HG03439 (cell line): ENCODE results near the gene RASSF5.

Experiments
- ATAC-seq: cut with Tn5 transposase; IDR thresholded peaks from one replicate; pipeline ENCODE4 v1.9.1; 2021; ENCODE audit warnings: mild to moderate bottlenecking, moderate library complexity; ENCODE audit not compliant: unreplicated experiment

Gene RASSF5

DNA sequence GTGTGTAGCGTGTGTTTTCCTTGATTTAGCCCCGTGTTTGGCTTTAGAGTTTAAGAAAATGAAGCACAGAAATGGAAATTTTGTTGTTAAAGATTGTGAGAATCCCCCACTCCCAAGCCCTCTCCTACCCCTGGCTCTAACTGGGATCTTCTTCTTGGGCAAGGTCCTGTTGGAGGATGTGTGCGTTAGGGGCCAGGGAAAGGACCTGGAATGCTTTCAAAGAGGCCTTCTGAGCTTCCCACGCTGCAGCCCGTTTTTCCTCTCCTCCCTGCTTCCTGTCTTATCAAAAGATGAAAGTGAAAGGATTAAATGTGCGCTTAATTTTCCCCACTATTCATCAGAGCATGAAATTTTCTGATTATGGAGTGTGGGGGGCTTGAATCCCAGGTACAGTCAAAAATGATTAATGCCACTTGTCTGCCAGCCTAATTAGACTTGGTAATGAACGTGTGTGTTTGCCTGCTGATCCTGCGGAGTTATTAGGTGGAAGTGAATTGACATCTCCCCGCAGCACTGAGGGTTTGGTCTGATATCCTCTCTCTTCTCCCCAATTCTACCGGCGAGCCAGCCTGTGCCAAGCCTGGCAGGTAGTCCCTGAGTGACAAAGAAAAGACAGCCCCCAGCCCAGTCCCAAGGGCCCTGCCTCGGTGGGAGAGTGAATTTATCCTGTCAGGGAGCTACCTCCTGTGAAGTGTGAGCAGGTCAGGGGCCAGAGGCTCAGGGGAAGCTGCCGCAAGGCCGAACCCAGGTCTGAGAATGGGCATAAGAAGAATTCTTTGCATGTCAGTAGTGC, 4.9 kb downstream of the RASSF5 start:
- no peak for ATAC-seq

DNA sequence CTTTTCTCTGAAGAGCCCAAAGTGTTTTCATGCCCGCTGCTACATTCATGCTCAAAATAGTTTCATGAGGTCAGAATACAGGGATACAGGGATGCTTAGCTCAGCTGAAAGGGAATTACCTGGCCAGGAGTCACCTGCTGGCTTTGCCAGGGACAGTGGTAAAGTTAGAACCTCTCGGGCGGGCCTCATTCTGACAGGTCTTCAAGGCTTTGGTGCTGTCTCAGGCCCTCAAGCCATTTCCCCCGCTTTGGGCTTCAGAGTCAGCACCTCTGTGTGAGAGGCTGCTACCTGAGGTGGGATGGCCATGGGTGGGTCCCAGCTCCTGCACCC, 5.5 kb downstream of the RASSF5 start:
- ATAC-seq: no peak

DNA sequence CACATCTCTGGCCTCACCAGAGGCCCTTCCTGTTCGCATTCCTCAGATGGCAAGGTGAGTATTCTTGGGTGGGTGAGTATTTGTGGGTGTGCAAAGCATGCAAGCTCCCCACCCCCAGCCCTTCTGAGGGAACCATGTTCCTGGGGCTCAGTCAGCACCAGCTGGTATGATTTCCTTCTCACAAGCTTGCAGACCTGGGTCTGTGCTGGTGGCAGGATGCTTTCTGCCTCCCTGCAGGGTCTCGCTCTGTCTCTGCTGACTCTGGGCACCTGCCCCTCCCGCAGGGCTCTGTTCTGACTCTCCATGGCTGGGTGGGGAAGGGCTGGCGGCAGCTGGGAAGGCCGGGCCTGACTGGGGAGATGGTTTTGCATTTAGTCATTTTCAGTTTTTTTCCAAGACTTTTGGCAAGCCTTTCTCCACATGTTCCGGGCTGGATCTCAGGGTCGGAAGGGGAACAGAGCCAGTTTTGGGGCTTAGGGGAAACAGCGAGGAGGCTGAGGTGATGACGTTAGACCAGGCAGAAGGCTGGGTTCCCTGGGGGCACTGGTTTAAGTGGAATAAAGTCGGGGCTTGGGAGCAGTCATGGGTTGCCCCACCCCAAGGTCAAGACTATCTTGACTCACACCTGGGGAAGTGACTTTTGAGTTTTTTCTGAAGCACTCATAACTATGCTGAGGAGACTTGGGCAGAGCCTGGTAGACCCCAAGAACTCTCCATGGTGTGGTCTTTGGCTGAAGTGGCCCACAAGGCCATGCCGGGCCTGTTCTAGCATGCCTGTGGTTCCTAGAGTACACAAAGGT, 6.2 kb downstream of the RASSF5 start:
- no peak for ATAC-seq

DNA sequence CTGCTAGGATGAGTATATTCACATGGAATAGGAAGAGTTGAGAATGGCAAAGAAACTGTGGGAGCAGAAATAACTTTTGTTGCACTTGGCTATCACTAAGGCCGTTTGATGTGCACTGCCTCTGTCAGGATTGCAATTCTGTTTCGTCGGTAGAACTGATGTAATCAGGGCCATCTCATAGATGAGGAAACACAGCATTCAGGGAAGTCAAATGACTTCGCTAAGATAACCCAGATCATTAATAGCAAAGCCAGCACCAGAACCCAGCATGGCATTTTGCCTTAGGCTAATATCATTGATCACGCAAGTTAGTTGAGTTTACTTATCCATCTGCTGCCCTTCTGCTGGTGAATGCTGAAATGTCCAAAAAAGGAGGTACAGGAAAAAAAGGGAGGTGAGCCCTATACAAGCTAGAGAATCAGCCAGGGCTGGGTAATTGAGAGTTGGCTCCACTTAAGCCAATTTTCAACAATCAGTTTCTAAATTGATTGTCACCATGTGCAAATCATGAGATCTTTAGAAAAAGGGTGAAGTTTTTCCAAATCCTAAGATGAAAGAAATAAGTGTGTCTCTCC, 7.6 kb downstream of the RASSF5 start:
- no peak for ATAC-seq

- ATAC-seq: no peak
Measured at GRCh38 chr1:206516728-206516990, 9.3 kb downstream of the RASSF5 start.

DNA sequence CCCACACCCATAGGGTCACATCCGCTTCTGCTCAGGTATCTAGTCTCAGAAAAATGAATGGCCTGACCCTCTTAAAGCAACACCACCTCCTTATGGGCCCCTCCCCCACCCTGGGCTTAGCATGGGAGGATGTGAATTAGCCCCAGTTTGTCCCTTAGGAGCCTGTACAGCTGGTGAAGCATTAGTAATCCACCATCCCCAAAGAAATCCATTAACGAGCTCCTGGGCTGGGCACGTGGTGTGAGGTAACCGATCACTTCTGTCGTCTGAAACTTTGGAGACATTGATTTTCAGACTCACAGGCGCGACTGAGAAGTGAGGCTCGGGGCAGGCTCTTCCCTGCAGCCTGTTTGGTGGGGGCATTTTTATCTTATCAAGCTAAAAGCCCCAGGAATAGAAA, 10.5 kb downstream of the RASSF5 start:
- no peak for ATAC-seq

DNA sequence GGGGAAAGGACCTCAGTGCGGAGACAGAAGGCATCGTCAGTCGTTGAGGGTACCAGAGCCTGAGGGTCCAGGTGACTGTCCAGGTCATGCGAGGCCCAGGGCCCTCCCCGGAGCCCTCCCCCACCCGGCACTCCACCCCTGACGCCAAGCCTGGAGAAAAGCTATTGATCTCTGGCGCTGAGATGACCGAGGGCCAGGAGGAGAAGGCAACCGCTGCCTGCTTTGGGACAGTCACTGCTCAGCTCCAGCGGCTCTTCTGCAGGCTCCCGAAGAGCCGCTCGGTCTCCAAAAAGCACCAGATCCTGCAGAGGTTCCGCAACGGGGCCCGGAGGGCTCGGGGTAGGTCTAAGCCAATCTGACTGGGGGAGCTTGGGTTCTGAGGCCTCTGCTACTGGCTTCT, 10.9 kb downstream of the RASSF5 start:
- no peak for ATAC-seq

DNA sequence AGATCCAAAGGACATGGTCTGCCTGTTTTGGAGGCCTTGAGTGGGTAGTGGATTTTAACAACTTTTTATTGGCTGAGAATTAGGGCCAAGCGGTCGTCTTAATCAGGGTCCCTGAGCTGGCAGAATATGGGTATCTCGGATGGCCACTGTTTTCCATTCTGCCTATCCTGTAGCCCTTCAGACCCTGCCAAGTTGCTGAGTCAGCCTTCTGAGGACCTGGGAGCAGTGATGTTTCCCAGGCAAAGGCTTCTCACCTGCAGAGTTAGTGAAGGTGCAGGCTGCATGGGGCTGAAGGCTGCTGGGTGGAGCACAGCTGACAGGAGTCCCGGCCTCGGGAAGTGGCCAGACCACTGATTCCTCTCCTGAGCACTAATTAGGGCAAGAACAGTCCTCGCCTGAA, 11.4 kb downstream of the RASSF5 start:
- ATAC-seq: no peak

DNA sequence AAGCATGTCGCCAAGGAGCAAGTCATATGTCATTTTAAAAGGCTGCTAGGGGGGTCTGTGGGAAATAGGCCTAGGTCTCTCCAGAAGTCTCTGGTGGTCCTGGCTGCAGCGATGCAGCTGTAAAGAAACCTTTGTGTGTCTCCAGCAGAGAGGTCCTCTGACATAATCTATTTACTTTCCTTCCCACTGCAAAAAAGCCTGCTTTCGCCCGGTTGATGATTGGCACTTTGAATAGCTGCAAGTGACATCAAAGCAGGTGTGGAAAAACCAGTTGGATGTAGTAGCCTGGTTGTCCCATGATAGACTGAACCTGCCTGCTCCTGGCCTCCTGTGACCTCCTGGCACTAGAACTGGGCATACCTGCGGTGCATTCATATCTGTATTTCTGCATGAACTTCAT, 13.8 kb downstream of the RASSF5 start:
- no peak for ATAC-seq

DNA sequence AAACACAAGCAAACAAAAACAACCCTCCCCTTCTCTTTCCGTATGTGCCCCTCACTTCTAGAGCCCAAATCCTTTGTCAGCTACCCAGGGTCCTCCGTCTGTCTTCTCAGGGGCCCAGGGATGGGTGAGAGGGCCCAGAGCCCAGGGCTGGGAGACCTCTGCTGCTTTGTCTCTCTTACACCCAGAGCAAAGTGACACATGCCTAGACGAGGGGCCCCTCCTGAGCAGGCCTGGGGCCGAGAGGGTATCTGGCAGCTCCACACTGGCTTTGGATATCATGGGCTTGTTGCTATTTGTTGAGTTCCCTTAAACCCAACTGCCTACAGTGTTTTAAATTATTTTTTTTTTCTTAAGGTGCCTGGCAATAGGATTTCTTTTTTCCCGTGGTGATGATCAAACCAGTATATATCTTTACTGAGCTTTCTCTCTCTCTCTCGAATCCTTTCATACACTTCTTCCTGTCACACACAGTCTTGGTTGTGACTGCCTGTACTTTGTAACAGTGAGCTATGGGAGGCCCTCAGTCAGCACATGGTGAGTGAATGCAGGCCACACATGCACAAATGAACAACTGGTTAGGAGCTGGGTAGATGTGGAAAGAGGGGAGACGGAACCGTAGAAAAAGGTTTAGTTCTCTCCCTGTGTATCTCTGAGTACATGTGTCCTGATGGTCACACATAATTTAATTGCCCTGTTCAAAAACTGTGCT, 14.5 kb downstream of the RASSF5 start:
- no peak for ATAC-seq

- no peak for ATAC-seq
Measured at GRCh38 chr1:206524739-206525364, 17.5 kb downstream of the RASSF5 start.

DNA sequence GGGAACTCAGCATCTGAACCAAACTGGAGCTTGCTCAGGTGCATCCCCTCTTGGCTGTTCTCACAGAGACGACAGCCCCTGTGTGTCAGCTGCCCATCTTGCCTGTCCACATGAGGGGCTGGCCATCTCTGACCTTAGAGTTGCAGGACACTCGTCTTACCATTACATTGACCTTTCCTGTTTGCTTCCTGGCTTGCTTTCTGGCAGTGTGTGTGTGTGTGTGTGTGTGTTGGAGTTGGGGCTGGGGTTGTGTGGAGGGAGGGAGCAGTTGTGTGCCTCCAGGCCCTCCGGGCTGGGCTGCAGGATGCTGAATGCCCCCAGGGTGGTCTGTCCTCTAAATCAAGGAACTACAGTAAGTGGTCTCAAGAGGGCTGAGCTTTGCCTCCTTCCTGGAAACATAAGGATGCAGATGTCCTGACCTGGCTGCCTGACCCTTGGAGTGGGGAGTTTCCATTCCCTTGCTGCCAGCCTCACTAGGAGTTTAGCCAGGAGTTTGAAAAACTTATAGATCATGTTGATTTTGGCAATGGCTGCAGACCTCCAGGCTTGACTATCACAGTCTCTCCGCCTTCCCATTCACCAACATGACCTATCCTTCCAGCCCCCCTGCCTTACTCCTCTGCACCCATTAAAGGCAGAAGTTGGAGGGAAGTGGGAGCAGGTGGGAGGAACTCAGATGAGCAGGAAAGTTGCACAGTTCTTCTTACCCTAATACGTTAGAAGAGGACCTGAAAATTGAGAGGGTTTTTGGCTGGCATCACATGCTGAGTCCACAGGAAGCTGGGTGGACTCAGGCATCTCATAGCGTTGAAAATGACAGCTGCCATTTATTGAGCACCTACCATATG, 19.0 kb downstream of the RASSF5 start:
- ATAC-seq: no peak

DNA sequence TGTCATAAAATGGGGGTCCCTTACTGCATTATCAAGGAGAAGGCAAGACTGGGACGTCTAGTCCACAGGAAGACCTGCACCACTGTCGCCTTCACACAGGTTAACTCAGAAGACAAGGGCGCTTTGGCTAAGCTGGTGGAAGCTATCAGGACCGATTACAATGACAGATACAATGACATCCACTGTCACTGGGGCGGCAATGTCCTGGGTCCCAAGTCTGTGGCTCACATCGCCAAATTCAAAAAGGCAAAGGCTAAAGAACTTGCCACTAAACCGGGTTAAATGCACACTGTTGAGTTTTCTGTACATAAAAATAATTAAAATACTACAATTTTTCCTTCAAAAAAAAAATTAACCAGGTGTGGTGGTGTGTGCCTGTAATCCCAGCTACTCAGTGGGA, 22.1 kb downstream of the RASSF5 start:
- ATAC-seq: no peak

DNA sequence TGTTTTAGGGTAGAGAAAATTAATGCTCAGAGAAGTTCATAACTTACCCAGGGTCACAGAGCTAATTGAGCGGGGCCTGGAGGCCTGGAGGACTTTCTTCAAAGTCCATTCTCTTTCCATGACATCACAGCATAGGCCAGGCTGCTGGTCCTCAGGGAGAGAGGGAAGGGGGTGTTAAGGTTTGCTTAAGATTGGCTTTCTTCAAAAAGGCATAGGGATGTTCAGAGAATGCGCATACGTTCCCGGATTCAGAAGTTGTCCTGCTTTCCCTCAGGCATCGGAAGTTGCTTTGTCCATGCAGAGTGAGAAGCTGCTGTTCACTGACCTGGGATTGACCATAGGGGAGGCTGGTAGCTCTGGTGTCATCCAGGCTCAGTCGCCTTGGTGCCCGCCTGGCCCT, 25.0 kb downstream of the RASSF5 start:
- no peak for ATAC-seq

DNA sequence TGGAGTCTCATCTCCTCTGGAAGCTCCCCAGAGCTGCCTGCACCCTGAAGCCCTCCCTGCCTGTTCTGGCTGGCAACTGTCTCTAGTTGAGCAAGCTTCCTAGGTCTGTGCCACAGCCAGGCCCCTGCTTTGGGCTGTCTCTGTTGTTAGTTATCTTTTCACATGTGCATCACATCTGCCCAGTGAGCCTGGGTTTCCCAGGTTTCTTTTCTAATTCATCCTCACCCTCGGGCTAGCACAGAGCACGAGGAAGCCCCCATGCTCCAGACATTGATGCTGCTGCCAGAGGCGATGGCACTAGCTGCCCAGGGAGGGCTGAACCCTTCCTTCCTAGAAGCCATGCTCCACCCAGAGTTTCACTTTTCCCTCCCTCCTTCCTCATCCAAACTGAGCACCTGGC, 27.2 kb downstream of the RASSF5 start:
- no peak for ATAC-seq

- no peak for ATAC-seq
Measured at GRCh38 chr1:206535853-206536188, 28.5 kb downstream of the RASSF5 start.

GRCh38 chr1:206537141-206537540, 29.8 kb downstream of the RASSF5 start:
- no peak for ATAC-seq

DNA sequence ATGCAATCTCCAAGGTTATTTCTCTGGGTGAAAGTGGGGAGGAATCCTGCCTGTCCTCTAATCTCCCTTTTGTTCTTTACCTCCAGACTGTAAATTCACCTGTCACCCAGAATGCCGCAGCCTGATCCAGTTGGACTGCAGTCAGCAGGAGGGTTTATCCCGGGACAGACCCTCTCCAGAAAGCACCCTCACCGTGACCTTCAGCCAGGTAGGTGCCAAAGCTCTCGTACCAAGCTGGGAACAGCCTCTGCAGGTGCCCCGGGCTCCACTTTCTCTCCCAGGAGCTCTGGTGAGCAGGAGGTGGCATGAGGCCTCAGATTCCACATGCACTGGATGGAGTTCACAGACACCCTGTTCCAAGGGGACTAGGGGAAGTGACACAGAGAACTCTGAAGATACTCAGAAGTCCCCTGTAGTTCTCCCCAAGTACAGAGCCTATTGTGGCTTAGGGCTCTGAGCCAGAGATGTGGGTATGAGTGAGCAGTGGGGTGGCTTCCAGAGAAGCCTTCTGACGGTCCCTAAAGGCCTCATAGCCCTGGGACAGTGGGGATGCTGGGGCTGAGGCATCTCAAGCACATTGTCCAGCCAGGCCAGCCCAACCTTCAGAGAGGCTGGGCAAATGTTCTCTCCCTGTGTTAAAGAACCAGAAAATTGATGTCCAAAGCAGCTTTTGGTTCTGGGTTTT, 30.9 kb downstream of the RASSF5 start:
- no peak for ATAC-seq

GRCh38 chr1:206538901-206539640, 31.7 kb downstream of the RASSF5 start:
- ATAC-seq: no peak
